H1 (cell line): ENCODE data around the gene OVCA2.

Source experiments
- CTCF ChIP-seq, 3 experiments: IDR thresholded peaks; 1 replicate in 2 of 3; 2 replicates in 1 of 3; pipeline versions ENCODE4 v1.5.1 to v1.6.1; 2011; ENCODE audit warnings: low read length in 3 of 3, mild to moderate bottlenecking in 3 of 3, inconsistent platforms in 2 of 3, low read depth in 1 of 3, moderate library complexity in 1 of 3; ENCODE audit not compliant: insufficient read depth in 1 of 3; ENCODE audit errors: control extremely low read depth in 1 of 3
- EP300 ChIP-seq, 2 experiments: IDR thresholded peaks; 1 replicate in 1 of 2; 2 replicates in 1 of 2; pipeline ENCODE4 v1.6.1; 2011 to 2012; ENCODE audit warnings: low read depth in 2 of 2, low read length in 2 of 2, mild to moderate bottlenecking in 2 of 2, borderline replicate concordance in 1 of 2, inconsistent platforms in 1 of 2, moderate library complexity in 1 of 2
- POLR2A ChIP-seq, 2 experiments: IDR thresholded peaks; 1 replicate in 1 of 2; 2 replicates in 1 of 2; pipeline ENCODE4 v1.6.1; 2011; ENCODE audit warnings: low read depth in 2 of 2, low read length in 2 of 2, mild to moderate bottlenecking in 2 of 2; ENCODE audit errors: control extremely low read depth in 1 of 2
- POLR2AphosphoS5 ChIP-seq: IDR thresholded peaks from 2 replicates; pipeline ENCODE4 v1.6.1; 2011; ENCODE audit warnings: low read depth, low read length
- RNF2 ChIP-seq: fragments of 200-900, 300-1000 bp; sonication (generic); IDR thresholded peaks from 2 replicates; pipeline ENCODE4 v1.7.1; 2016; ENCODE audit warnings: borderline replicate concordance, low read depth, mild to moderate bottlenecking, antibody characterized with exemption, low read length; ENCODE audit not compliant: poor library complexity, severe bottlenecking; ENCODE audit errors: missing control alignments
- SP1 ChIP-seq: IDR thresholded peaks from 2 replicates; pipeline ENCODE4 v1.6.1; 2011; ENCODE audit warnings: low read depth, low read length
- SRF ChIP-seq: IDR thresholded peaks from 2 replicates; pipeline ENCODE4 v1.6.1; 2011; ENCODE audit warnings: mild to moderate bottlenecking, low read depth, low read length, moderate library complexity
- TCF12 ChIP-seq: IDR thresholded peaks from 2 replicates; pipeline ENCODE4 v1.6.1; 2011; ENCODE audit warnings: low read depth, mild to moderate bottlenecking, low read length
- YY1 ChIP-seq: IDR thresholded peaks from 2 replicates; pipeline ENCODE4 v1.6.1; 2011; ENCODE audit warnings: low read depth, mild to moderate bottlenecking, low read length
- ZNF274 ChIP-seq: IDR thresholded peaks from 2 replicates; pipeline ENCODE4 v1.7.0; 2012; ENCODE audit warnings: low read length, borderline replicate concordance; ENCODE audit errors: extremely low read depth
- TF ChIP-seq, protein P1 (sequence below): fragments of 300-600 bp; sonication (generic); IDR thresholded peaks from 2 replicates; pipeline ENCODE4 v1.7.1; 2012; ENCODE audit warnings: low read length, moderate library complexity, mild to moderate bottlenecking, inconsistent platforms; ENCODE audit not compliant: insufficient replicate concordance

- TF ChIP-seq ZNF274 = no peak
- TF ChIP-seq POLR2AphosphoS5 = no peak
- no peak for TF ChIP-seq EP300 (IDR thresholded peaks at IDR 0.05; ENCODE audit: borderline replicate concordance in 1 of 2, low read depth in 2 of 2, low read length in 2 of 2)
- TF ChIP-seq CTCF (IDR thresholded peaks at IDR 0.05; ENCODE audit: control extremely low read depth in 1 of 3, insufficient read depth in 1 of 3, low read depth in 1 of 3, low read length in 3 of 3) = no peak
- no peak for TF ChIP-seq POLR2A (IDR thresholded peaks at IDR 0.05; ENCODE audit: control extremely low read depth in 1 of 2, low read depth in 2 of 2, low read length in 2 of 2)
- no peak for TF ChIP-seq SP1
- no peak for TF ChIP-seq SRF
- no peak for TF ChIP-seq YY1
- TF ChIP-seq, protein P1, sequence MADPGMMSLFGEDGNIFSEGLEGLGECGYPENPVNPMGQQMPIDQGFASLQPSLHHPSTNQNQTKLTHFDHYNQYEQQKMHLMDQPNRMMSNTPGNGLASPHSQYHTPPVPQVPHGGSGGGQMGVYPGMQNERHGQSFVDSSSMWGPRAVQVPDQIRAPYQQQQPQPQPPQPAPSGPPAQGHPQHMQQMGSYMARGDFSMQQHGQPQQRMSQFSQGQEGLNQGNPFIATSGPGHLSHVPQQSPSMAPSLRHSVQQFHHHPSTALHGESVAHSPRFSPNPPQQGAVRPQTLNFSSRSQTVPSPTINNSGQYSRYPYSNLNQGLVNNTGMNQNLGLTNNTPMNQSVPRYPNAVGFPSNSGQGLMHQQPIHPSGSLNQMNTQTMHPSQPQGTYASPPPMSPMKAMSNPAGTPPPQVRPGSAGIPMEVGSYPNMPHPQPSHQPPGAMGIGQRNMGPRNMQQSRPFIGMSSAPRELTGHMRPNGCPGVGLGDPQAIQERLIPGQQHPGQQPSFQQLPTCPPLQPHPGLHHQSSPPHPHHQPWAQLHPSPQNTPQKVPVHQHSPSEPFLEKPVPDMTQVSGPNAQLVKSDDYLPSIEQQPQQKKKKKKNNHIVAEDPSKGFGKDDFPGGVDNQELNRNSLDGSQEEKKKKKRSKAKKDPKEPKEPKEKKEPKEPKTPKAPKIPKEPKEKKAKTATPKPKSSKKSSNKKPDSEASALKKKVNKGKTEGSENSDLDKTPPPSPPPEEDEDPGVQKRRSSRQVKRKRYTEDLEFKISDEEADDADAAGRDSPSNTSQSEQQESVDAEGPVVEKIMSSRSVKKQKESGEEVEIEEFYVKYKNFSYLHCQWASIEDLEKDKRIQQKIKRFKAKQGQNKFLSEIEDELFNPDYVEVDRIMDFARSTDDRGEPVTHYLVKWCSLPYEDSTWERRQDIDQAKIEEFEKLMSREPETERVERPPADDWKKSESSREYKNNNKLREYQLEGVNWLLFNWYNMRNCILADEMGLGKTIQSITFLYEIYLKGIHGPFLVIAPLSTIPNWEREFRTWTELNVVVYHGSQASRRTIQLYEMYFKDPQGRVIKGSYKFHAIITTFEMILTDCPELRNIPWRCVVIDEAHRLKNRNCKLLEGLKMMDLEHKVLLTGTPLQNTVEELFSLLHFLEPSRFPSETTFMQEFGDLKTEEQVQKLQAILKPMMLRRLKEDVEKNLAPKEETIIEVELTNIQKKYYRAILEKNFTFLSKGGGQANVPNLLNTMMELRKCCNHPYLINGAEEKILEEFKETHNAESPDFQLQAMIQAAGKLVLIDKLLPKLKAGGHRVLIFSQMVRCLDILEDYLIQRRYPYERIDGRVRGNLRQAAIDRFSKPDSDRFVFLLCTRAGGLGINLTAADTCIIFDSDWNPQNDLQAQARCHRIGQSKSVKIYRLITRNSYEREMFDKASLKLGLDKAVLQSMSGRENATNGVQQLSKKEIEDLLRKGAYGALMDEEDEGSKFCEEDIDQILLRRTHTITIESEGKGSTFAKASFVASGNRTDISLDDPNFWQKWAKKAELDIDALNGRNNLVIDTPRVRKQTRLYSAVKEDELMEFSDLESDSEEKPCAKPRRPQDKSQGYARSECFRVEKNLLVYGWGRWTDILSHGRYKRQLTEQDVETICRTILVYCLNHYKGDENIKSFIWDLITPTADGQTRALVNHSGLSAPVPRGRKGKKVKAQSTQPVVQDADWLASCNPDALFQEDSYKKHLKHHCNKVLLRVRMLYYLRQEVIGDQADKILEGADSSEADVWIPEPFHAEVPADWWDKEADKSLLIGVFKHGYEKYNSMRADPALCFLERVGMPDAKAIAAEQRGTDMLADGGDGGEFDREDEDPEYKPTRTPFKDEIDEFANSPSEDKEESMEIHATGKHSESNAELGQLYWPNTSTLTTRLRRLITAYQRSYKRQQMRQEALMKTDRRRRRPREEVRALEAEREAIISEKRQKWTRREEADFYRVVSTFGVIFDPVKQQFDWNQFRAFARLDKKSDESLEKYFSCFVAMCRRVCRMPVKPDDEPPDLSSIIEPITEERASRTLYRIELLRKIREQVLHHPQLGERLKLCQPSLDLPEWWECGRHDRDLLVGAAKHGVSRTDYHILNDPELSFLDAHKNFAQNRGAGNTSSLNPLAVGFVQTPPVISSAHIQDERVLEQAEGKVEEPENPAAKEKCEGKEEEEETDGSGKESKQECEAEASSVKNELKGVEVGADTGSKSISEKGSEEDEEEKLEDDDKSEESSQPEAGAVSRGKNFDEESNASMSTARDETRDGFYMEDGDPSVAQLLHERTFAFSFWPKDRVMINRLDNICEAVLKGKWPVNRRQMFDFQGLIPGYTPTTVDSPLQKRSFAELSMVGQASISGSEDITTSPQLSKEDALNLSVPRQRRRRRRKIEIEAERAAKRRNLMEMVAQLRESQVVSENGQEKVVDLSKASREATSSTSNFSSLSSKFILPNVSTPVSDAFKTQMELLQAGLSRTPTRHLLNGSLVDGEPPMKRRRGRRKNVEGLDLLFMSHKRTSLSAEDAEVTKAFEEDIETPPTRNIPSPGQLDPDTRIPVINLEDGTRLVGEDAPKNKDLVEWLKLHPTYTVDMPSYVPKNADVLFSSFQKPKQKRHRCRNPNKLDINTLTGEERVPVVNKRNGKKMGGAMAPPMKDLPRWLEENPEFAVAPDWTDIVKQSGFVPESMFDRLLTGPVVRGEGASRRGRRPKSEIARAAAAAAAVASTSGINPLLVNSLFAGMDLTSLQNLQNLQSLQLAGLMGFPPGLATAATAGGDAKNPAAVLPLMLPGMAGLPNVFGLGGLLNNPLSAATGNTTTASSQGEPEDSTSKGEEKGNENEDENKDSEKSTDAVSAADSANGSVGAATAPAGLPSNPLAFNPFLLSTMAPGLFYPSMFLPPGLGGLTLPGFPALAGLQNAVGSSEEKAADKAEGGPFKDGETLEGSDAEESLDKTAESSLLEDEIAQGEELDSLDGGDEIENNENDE = no peak
- TF ChIP-seq RNF2 = no peak
- TF ChIP-seq TCF12 = no peak
Measured at GRCh38 chr17:2009737-2010136, 32.1 kb upstream of the OVCA2 start.
